CD8-positive, alpha-beta memory T cell (primary cell): Measurements from ENCODE around the gene AGXT. TPM values are rescaled to one million over a fixed set of nuclear protein-coding genes. Genes with fewer than 3 reads are reported as not detected.

Experiments
- polyA plus RNA-seq: library from polyadenylated mRNA; unstranded; fragments of 300-500 nt; fragmentation: Illumina TruSeq; gene quantifications from one replicate; pipeline ENCODE4 v1.2.3, GENCODE V29; 2021
- total RNA-seq, 2 experiments: library from RNA; stranded (reverse); gene quantifications; one replicate each; pipeline ENCODE4 v1.2.3, GENCODE V29; 2021

AGXT gene
- total and polyA plus RNA-seq, 3 experiments from 2014 or later, result not detected

Other genes starting within 250 kb of the AGXT start
- gene GPR35, start 243.3 kb upstream of the AGXT start, total RNA-seq, result 1 to 10 TPM; 8.4 to 9.0 TPM
- 1.9 TPM for gene GPR35, start 243.3 kb upstream of the AGXT start, polyA plus RNA-seq
- not detected for gene AQP12B, start 185.9 kb upstream of the AGXT start, total RNA-seq
- gene AQP12B, start 185.9 kb upstream of the AGXT start, polyA plus RNA-seq, result not detected
- gene AQP12A, start 177.0 kb upstream of the AGXT start, total RNA-seq, result not detected
- gene AQP12A, start 177.0 kb upstream of the AGXT start, polyA plus RNA-seq, result not detected
- gene KIF1A, start 48.6 kb upstream of the AGXT start, total RNA-seq, result 1 to 10 TPM; 1.6 to 1.8 TPM
- not detected for gene KIF1A, start 48.6 kb upstream of the AGXT start, polyA plus RNA-seq
- not detected for gene MAB21L4, start 27.3 kb downstream of the AGXT start, total RNA-seq
- gene MAB21L4, start 27.3 kb downstream of the AGXT start, polyA plus RNA-seq, result not detected
- not detected for gene CROCC2, start 37.5 kb downstream of the AGXT start, total RNA-seq
- gene CROCC2, start 37.5 kb downstream of the AGXT start, polyA plus RNA-seq, result not detected
- gene SNED1, start 129.8 kb downstream of the AGXT start, total RNA-seq, result 1 to 10 TPM; 1.8 to 3.5 TPM
- gene SNED1, start 129.8 kb downstream of the AGXT start, polyA plus RNA-seq, result 0.90 TPM
- gene MTERF4, start 233.5 kb downstream of the AGXT start, total RNA-seq, result 10 to 100 TPM; 48.0 to 49.2 TPM
- 46.4 TPM for gene MTERF4, start 233.5 kb downstream of the AGXT start, polyA plus RNA-seq